Stomach (tissue), 9 donors: ENCODE measurements around the gene DPH5. TPM values are rescaled to one million over a fixed set of nuclear protein-coding genes. Genes with fewer than 3 reads are reported as not detected.

Source experiments
- DNase-seq, 2 donors: peaks; one replicate each; pipeline versions ENCODE4 v3.0.0 to v3.0.0-alpha.2; 2013 to 2019
- H3K27ac ChIP-seq, 5 donors: fragments of 200-600 bp in 4 of 5; sonication (generic) in 4 of 5; one replicate each; pipeline ENCODE4 v1.5.1; 2013 to 2019; ENCODE audit warnings: mild to moderate bottlenecking in 1 of 5, moderate library complexity in 1 of 5
- H3K27me3 ChIP-seq, 3 donors: fragments of 200-600 bp; sonication (generic); one replicate each; pipeline ENCODE4 v1.5.1; 2017 to 2019; ENCODE audit warnings: mixed run types in 1 of 3
- H3K36me3 ChIP-seq, 4 donors: fragments of 200-600 bp; sonication (generic); 1 replicate in 3 of 4; 2 replicates in 1 of 4; pipeline ENCODE4 v1.5.1; 2016 to 2019
- H3K4me1 ChIP-seq, 4 donors: fragments of 200-600 bp; sonication (generic); one replicate each; pipeline ENCODE4 v1.5.1; 2016 to 2019
- H3K4me3 ChIP-seq, 4 donors: fragments of 200-600 bp; sonication (generic) in 3 of 4; one replicate each; pipeline ENCODE4 v1.5.1; 2016 to 2019; ENCODE audit warnings: mild to moderate bottlenecking in 1 of 4
- H3K9me3 ChIP-seq, 4 donors: fragments of 200-600 bp; sonication (generic); one replicate each; pipeline ENCODE4 v1.5.1; 2016 to 2019
- CTCF ChIP-seq, 7 experiments: fragments of 450-650 bp in 4 of 7; fragments of 200-600 bp in 3 of 7; sonication (generic) in 3 of 7; IDR thresholded peaks; one replicate each; pipeline ENCODE4 v1.5.1; 2016 to 2019; ENCODE audit warnings: antibody characterized with exemption in 7 of 7, control low read depth in 2 of 7, mild to moderate bottlenecking in 1 of 7
- EP300 ChIP-seq: sonication (generic); formaldehyde crosslinking; IDR thresholded peaks from one replicate; pipeline ENCODE4 v1.6.1; 2017; ENCODE audit warnings: antibody characterized with exemption
- POLR2A ChIP-seq, 4 donors: fragments of 450-650 bp; IDR thresholded peaks; one replicate each; pipeline ENCODE4 v1.6.1; 2016; ENCODE audit warnings: antibody characterized with exemption in 4 of 4, control low read depth in 2 of 4, mild to moderate bottlenecking in 1 of 4, moderate library complexity in 1 of 4
- POLR2AphosphoS5 ChIP-seq, 3 donors: sonication (generic); formaldehyde crosslinking; IDR thresholded peaks; one replicate each; pipeline ENCODE4 v1.6.1; 2016; ENCODE audit warnings: antibody characterized with exemption in 3 of 3
- WGBS, 5 donors: extraction: QIAGEN DNeasy Blood & Tissue Kit in 3 of 5; methylation state at CpG; one replicate each; pipeline versions ENCODE4 v1.1.5 to v1.1.7; 2013 to 2018; 5-methylcytosine and 5-hydroxymethylcytosine counted together
- intact Hi-C: fragments of 100-400 bp; cut with DNase I; formaldehyde crosslinking; loops from one replicate; pipeline ENCODE4 v1.15.1; 2023; ENCODE audit warnings: low total_unique reads
- polyA plus RNA-seq, 3 donors: library from polyadenylated mRNA; stranded (reverse); fragments of 200-250 nt; gene quantifications; one replicate each; pipeline ENCODE4 v1.2.3, GENCODE V29; 2013
- total RNA-seq, 5 donors: library from RNA; depleted of rRNA; stranded (reverse); fragments of >200 nt; gene quantifications; one replicate each; pipeline versions ENCODE4 v1.1.0 to v1.2.3, GENCODE V29; 2014 to 2016
- donor health status: healthy with polysubstance abuse.
- donor health status: Bipolar disorder and iron deficiency.
- donor health status: healthy.

Gene DPH5
- total and polyA plus RNA-seq, 8 donors, result 3.1 to 39.5 (median 18.9) TPM

- no peaks in the 10 kb centered on the region for H3K27me3 ChIP-seq
- TF ChIP-seq POLR2A (IDR thresholded peaks at IDR 0.05), result no peak
- no peak for TF ChIP-seq EP300
- no peak for TF ChIP-seq CTCF (IDR thresholded peaks at IDR 0.05)
- TF ChIP-seq POLR2AphosphoS5 (IDR thresholded peaks at IDR 0.05), result no peak
- H3K4me3 ChIP-seq, result no peak overlapping the region
- no peak overlapping the region for H3K27ac ChIP-seq
- no peak for DNase-seq
- no peaks in the 10 kb centered on the region for H3K36me3 ChIP-seq
- no peaks in the 10 kb centered on the region for H3K9me3 ChIP-seq
- 87 to 92% (median 90%) methylated on average over 6 of the region's 6 CpGs for WGBS, 5 donors
- intact Hi-C loops, result no loop called here
- peaks cover 0 to 25% (median 16%) of the 10 kb centered on the region in 4 donors for H3K4me1 ChIP-seq
Measured at GRCh38 chr1:101027194-101027772, 1.7 kb upstream of the DPH5 start.

GRCh38 chr1:101026430-101026788 is 825 bp upstream of the DPH5 start:
- Histone ChIP-seq H3K36me3 (no peaks in the 10 kb centered on the region), H3K4me1 (peaks cover 0 to 25% (median 16%) of the 10 kb centered on the region in 4 donors), H3K27ac (peak overlapping the region in 4 of 5 donors; percentile 76 to 92 (median 88)), H3K9me3 (no peaks in the 10 kb centered on the region), H3K4me3 (peak overlapping the region; percentile 65 to 85 (median 72)), H3K27me3 (no peaks in the 10 kb centered on the region)
- TF ChIP-seq CTCF (IDR thresholded peaks at IDR 0.05), result no peak
- no peak for TF ChIP-seq EP300
- no peak for TF ChIP-seq POLR2AphosphoS5 (IDR thresholded peaks at IDR 0.05)
- no peak for TF ChIP-seq POLR2A (IDR thresholded peaks at IDR 0.05)
- intact Hi-C loops, result no loop called here
- no peak for DNase-seq
- 16 to 32% (median 29%) methylated on average over 5 of the region's 5 CpGs for WGBS, 5 donors

DNA sequence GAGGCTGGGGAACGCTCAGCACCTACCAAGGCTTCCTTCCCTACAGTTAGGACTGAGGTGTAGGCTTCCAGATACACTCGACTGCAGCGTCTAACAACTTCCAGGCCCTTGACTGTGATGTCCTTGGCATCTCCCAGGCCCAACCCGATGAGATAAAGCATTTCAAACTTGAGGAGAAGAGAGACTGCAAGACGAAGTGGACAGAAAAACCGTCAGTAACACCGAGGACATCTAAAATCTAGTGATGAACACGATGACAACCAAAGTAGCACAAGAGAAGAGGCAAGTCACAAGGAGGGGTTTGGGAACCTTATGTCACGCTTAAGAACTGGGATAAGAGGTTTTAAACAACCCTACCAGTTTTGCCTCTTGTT is 314 bp downstream of the DPH5 start:
- Histone ChIP-seq H3K27ac (peak overlapping the region; percentile 66 to 92 (median 86)), H3K9me3 (no peaks in the 10 kb centered on the region), H3K4me3 (peak overlapping the region; percentile 65 to 85 (median 72)), H3K27me3 (no peaks in the 10 kb centered on the region), H3K36me3 (peaks cover 0 to 8% (median 3%) of the 10 kb centered on the region in 4 donors), H3K4me1 (peaks cover 0 to 25% (median 16%) of the 10 kb centered on the region in 4 donors)
- DNase-seq, result peak in 1 of 2 donors; percentile 43
- intact Hi-C loops, result no loop called here
- 0 to 1% (median 1%) methylated on average over 9 of the region's 9 CpGs for whole genome bisulfite sequencing, 5 donors
- no peak for TF ChIP-seq POLR2AphosphoS5 (IDR thresholded peaks at IDR 0.05)
- no peak for TF ChIP-seq POLR2A (IDR thresholded peaks at IDR 0.05)
- TF ChIP-seq EP300, result no peak
- no peak for TF ChIP-seq CTCF (IDR thresholded peaks at IDR 0.05)

DNA sequence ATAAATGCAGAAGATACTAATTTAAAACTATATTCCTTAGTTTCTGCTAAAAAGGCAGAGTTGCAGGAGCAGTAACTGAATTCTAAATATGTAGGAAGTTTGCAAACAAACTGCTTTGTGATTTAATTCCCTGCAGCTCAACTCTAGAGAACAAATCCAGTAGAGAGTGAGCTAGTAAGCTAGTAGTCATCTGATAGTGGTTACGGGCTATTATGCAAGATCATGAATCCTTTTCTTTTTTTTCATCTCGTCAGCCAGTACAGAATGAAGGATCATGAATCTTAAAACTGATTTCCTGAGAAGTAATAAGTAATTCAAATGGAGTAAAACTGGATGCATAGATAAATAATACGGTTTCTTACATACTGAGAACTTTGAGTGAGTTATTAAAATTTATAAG is 3.3 kb downstream of the DPH5 start:
- H3K9me3 ChIP-seq, result no peaks in the 10 kb centered on the region
- H3K36me3 ChIP-seq, result peaks cover 0 to 13% (median 3%) of the 10 kb centered on the region in 4 donors
- H3K27me3 ChIP-seq, result no peaks in the 10 kb centered on the region
- DNase-seq, result no peak
- no peak overlapping the region for H3K27ac ChIP-seq
- intact Hi-C loops, result no loop called here
- no peak overlapping the region for H3K4me3 ChIP-seq
- TF ChIP-seq CTCF (IDR thresholded peaks at IDR 0.05) (no peak), POLR2A (IDR thresholded peaks at IDR 0.05) (no peak), POLR2AphosphoS5 (IDR thresholded peaks at IDR 0.05) (no peak), EP300 (no peak)
- 74 to 89% (median 81%) methylated on average over 3 of the region's 3 CpGs for WGBS, 5 donors
- peaks cover 0 to 26% (median 16%) of the 10 kb centered on the region in 4 donors for H3K4me1 ChIP-seq
